SH-SY5Y (cell line): ENCODE data around the gene ABCA4.

Experiments used
- GATA2 ChIP-seq: IDR thresholded peaks from 2 replicates; pipeline ENCODE4 v1.6.1; 2011; ENCODE audit warnings: mild to moderate bottlenecking, low read depth, low read length
- GATA3 ChIP-seq: IDR thresholded peaks from 2 replicates; pipeline ENCODE4 v1.6.1; 2011; ENCODE audit warnings: low read depth, mild to moderate bottlenecking, low read length, moderate library complexity

- TF ChIP-seq GATA3, result no peak
- TF ChIP-seq GATA2, result no peak
These were observed 128.8 kb downstream of the ABCA4 start for GRCh38 chr1:93992190-93992589.
